ENCODE measurements around the gene CACNA1G.

DNA sequence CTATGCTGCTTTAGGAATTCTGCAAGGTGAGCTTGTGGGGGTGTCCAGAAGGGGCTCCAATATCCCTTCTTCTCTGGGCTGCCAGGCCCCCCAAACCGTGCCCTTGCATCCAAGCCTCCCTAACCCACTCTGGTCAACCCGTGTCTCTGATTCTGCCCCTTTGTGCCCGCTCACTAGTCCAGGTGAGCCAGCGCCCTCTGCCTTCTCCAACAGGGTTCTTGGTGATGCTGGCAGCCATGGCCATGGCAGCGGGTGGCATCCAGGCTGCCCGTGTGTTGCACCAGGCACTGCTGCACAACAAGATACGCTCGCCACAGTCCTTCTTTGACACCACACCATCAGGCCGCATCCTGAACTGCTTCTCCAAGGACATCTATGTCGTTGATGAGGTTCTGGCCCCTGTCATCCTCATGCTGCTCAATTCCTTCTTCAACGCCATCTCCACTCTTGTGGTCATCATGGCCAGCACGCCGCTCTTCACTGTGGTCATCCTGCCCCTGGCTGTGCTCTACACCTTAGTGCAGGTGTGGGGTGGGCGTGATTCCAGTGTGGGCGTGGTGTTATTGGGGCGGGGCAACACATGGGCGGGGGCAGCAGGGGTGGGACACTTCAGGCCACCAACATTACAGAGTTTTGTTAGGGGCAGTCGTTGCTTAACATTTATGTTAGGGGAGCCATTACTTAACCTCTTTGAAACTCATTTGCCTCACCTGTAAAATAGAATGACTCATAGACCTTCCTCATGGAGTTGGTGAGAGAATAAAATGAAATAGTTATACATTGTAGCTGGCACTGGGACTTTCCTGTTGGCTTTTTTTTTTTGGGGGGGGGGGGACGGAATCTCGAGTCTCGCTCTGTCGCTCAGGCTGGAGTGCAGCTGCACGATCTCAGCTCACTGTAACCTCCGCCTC, 115.8 kb downstream of the CACNA1G start:
- no peak for TF ChIP-seq POLR2A (IDR thresholded peaks at IDR 0.05)
- TF ChIP-seq, protein P1, sequence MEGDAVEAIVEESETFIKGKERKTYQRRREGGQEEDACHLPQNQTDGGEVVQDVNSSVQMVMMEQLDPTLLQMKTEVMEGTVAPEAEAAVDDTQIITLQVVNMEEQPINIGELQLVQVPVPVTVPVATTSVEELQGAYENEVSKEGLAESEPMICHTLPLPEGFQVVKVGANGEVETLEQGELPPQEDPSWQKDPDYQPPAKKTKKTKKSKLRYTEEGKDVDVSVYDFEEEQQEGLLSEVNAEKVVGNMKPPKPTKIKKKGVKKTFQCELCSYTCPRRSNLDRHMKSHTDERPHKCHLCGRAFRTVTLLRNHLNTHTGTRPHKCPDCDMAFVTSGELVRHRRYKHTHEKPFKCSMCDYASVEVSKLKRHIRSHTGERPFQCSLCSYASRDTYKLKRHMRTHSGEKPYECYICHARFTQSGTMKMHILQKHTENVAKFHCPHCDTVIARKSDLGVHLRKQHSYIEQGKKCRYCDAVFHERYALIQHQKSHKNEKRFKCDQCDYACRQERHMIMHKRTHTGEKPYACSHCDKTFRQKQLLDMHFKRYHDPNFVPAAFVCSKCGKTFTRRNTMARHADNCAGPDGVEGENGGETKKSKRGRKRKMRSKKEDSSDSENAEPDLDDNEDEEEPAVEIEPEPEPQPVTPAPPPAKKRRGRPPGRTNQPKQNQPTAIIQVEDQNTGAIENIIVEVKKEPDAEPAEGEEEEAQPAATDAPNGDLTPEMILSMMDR (IDR thresholded peaks at IDR 0.05 in 8 of 11, conservative IDR thresholded peaks at IDR 0.05 in 3 of 11): no peak

Data from spleen (tissue), 7 donors.